Fibroblast of lung (primary cell): ENCODE measurements around the gene MAPK6.

Experiments
- EZH2 ChIP-seq: IDR thresholded peaks from 2 replicates; pipeline ENCODE4 v1.5.1; 2012; ENCODE audit warnings: low read length, control low read depth, mild to moderate bottlenecking; ENCODE audit errors: missing control alignments
- TF ChIP-seq, protein P1 (sequence below), 2 donors: IDR thresholded peaks in 1 of 2; conservative IDR thresholded peaks in 1 of 2; 1 replicate in 1 of 2; 2 replicates in 1 of 2; pipeline ENCODE4 v1.5.1; 2011 to 2012; ENCODE audit warnings: low read length in 2 of 2, control low read depth in 1 of 2, inconsistent platforms in 1 of 2, low read depth in 1 of 2, mild to moderate bottlenecking in 1 of 2

DNA sequence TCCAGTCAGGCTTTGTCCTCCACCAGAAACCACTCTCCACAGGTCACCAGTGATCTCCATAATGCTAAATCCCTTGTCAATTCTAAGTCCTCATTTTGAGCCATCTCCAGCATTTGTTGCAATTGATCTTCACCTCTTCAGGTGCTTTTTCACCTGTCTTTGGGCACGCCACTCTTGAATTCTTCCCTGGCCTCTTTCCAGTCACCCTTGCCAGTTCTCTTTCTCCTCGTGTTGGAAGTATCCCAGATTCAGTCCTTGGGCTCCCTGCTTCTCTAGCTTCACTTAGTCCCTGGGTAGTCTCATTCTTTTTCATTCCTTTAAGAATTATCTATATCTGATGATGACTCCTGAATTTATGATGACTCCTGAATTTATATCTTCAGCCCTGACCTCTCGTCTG lies 37.5 kb downstream of the MAPK6 start:
- TF ChIP-seq, protein P1, sequence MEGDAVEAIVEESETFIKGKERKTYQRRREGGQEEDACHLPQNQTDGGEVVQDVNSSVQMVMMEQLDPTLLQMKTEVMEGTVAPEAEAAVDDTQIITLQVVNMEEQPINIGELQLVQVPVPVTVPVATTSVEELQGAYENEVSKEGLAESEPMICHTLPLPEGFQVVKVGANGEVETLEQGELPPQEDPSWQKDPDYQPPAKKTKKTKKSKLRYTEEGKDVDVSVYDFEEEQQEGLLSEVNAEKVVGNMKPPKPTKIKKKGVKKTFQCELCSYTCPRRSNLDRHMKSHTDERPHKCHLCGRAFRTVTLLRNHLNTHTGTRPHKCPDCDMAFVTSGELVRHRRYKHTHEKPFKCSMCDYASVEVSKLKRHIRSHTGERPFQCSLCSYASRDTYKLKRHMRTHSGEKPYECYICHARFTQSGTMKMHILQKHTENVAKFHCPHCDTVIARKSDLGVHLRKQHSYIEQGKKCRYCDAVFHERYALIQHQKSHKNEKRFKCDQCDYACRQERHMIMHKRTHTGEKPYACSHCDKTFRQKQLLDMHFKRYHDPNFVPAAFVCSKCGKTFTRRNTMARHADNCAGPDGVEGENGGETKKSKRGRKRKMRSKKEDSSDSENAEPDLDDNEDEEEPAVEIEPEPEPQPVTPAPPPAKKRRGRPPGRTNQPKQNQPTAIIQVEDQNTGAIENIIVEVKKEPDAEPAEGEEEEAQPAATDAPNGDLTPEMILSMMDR (conservative IDR thresholded peaks at IDR 0.05 in 1 of 2, IDR thresholded peaks at IDR 0.05 in 1 of 2; ENCODE audit: low read depth in 1 of 2, low read length in 2 of 2) = no peak
- no peak for TF ChIP-seq EZH2
